Gastroesophageal sphincter (tissue), 2 donors: ENCODE data around the gene SPON1.

Source experiments
- POLR2A ChIP-seq, 2 donors: fragments of 450-650 bp; IDR thresholded peaks; one replicate each; pipeline ENCODE4 v1.6.1; 2017; ENCODE audit warnings: antibody characterized with exemption in 2 of 2, mild to moderate bottlenecking in 2 of 2, moderate library complexity in 1 of 2
- POLR2AphosphoS5 ChIP-seq: sonication (generic); formaldehyde crosslinking; IDR thresholded peaks from one replicate; pipeline ENCODE4 v1.6.1; 2017; ENCODE audit warnings: antibody characterized with exemption

DNA sequence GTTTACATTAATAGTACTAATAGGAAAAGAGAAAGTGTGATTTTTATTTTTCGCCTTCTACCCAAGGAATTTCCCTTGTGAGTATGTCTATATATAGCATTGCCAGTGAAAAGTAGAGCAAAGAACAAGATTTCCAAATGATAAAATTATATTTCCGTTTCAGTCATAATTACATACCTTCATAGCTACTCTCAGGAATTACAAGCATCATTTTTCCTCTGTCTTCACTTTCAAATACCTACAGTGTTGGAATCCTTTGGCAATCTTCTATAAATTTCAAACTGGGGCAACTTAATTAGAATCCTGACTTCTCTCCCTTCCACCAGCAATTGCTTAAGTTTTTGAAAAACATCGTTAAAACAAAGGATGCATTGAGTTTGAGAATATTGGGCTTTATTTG lies 35.5 kb upstream of the SPON1 start:
- TF ChIP-seq POLR2AphosphoS5 (no peak), POLR2A (IDR thresholded peaks at IDR 0.05) (no peak)
